ENCODE data around the gene HES1.

Gene HES1

DNA sequence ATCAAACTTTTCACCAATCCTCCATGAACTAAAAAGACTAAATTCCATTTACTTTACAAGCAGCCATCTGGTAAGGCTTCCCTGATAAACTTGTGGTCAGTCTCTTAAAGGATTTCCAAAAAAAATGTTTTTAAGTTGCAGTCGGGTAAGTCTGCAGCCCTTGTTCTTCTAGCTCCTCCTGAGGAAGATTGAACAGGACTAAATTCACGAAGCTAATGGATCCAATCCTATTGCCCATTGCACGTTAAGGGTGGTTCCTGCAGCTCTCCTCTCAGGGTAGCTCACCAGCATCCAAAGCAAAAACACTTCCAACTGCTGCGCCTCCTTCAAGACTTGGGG is 2.8 kb downstream of the HES1 start:
- no peaks in the 10 kb centered on the region for H3K36me3 ChIP-seq (ENCODE audit: insufficient read depth, low read length)
- H3K4me3 ChIP-seq (ENCODE audit: low read length): no peak overlapping the region
- peak overlapping the region; percentile 85 for H3K9ac ChIP-seq (ENCODE audit: low read depth, low read length)
- peaks cover 55% of the 10 kb centered on the region for H3K4me1 ChIP-seq (ENCODE audit: control insufficient read depth, insufficient read depth, low read length)
- H3K9me3 ChIP-seq (replicated peaks; ENCODE audit: low read length): no peaks in the 10 kb centered on the region
- peak overlapping the region; percentile 47 for H3K4me2 ChIP-seq (ENCODE audit: low read length)
- peaks cover 1% of the 10 kb centered on the region for H3K27me3 ChIP-seq (ENCODE audit: control insufficient read depth, insufficient read depth, low read length)

DNA sequence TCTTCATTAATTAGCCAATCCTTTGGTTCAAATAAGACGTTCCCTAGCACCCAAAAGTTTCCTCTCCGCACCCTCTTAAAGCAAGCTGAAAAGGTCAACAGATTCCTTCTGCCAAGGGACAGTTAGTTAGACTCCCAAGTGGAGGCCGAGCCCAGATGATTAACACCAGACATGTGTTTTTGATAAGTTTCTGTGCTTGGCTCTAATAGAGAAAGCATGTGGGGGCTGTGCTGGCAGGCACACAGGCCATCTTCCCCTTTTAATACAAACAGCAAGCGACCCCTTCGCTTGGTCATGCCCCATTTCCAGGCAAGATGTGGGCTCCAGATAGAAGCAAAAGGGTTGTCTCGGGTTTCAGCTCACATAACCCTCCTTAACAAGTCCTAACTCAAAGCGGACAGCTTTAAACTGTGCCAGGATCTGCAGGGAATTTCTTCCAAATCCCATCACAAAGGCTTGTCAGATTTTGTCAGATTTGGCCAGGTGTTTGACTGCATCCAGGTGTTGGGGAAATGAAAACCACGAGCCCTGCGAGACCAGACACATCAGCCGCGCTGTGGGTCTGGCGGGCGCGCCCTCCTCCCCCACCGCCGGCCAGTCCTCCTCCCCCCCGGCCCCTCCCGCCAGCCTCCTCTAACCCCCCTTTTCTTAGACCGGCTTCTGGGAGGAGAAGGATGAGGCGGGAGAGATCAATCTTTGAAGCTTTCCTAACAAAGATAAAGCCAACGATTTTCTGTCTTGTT is 3.3 kb downstream of the HES1 start:
- peak overlapping the region; percentile 47 for H3K4me2 ChIP-seq (ENCODE audit: low read length)
- no peak overlapping the region for H3K9ac ChIP-seq (ENCODE audit: low read depth, low read length)
- H3K27me3 ChIP-seq (ENCODE audit: control insufficient read depth, insufficient read depth, low read length): peaks cover 3% of the 10 kb centered on the region
- no peak overlapping the region for H3K4me3 ChIP-seq (ENCODE audit: low read length)
- H3K9me3 ChIP-seq (replicated peaks; ENCODE audit: low read length): no peaks in the 10 kb centered on the region
- H3K4me1 ChIP-seq (ENCODE audit: control insufficient read depth, insufficient read depth, low read length): peaks cover 54% of the 10 kb centered on the region
- no peaks in the 10 kb centered on the region for H3K36me3 ChIP-seq (ENCODE audit: insufficient read depth, low read length)

DNA sequence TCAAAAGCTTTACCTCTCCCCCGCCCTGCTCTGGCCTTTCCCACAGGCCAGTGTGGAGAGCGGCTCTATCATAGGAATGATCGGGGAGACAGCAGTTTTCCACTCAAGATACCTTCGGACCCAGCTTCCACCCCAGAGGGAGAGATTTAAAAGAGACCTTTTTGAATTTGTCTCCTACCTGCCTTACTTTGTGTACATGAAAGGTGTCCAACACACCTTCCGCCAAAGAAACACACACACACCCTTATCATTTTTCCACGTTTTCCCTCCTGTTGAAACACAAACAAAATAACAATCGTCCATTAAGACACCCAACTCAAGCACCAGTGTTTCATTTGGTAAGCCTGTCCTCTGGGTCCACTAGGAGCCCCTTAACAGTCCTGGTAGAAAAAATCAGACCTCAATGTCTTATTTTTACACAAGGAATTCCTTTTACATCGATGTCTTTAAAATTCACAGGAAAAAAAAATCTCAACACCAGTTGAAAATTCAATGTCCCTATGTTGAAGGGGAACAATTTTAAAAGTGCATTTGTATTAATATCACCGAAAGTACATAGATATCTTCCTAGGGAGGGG is 4.0 kb downstream of the HES1 start:
- no peak overlapping the region for H3K4me2 ChIP-seq (ENCODE audit: low read length)
- no peaks in the 10 kb centered on the region for H3K9me3 ChIP-seq (replicated peaks; ENCODE audit: low read length)
- H3K36me3 ChIP-seq (ENCODE audit: insufficient read depth, low read length): no peaks in the 10 kb centered on the region
- no peak overlapping the region for H3K9ac ChIP-seq (ENCODE audit: low read depth, low read length)
- peaks cover 54% of the 10 kb centered on the region for H3K4me1 ChIP-seq (ENCODE audit: control insufficient read depth, insufficient read depth, low read length)
- no peak overlapping the region for H3K4me3 ChIP-seq (ENCODE audit: low read length)
- peaks cover 3% of the 10 kb centered on the region for H3K27me3 ChIP-seq (ENCODE audit: control insufficient read depth, insufficient read depth, low read length)

DNA sequence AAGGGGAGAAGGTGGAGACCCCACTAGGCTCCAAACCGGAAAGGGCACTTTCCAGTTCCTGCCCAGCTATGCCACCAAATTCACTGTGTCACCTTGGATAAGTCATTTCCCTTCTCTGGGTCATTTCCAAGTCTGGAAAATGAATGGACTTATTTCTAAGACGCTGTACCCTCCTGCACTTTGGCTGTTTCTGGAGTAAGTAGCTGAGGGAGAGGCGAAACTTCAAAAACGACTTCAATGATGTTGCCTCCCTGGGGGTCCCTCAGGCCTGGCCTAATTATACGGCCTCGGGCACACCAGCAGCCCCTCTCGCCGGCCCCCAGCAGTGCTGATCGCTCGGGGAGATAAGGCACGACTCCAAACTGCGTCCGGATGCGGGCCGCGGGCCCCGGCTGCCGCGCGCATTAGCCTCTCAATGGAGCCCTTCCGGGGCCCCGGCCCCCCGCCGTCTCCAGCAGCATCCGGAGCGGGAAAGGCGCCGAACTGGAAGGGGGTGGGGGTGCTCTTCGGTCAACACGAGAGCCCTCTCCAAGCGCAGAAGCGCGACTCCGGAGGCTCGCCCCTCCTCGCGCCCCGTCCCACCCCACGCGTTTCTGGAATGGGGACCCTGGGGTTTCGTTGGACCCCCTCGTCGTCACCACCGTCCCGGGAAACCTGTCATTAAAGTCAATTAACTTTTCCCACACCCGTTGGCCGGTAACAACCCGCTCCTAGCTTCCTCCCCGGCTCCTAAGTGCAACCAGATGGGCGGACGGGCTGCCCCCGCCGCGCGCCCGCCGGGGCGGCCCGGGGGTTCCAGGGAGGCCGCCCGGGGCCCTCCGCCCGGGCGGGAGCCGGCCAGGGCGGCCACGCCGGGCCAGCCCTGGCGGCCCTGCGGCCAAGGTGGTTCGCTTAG is 4.8 kb downstream of the HES1 start:
- peaks cover 7% of the 10 kb centered on the region for H3K27me3 ChIP-seq (ENCODE audit: control insufficient read depth, insufficient read depth, low read length)

DNA sequence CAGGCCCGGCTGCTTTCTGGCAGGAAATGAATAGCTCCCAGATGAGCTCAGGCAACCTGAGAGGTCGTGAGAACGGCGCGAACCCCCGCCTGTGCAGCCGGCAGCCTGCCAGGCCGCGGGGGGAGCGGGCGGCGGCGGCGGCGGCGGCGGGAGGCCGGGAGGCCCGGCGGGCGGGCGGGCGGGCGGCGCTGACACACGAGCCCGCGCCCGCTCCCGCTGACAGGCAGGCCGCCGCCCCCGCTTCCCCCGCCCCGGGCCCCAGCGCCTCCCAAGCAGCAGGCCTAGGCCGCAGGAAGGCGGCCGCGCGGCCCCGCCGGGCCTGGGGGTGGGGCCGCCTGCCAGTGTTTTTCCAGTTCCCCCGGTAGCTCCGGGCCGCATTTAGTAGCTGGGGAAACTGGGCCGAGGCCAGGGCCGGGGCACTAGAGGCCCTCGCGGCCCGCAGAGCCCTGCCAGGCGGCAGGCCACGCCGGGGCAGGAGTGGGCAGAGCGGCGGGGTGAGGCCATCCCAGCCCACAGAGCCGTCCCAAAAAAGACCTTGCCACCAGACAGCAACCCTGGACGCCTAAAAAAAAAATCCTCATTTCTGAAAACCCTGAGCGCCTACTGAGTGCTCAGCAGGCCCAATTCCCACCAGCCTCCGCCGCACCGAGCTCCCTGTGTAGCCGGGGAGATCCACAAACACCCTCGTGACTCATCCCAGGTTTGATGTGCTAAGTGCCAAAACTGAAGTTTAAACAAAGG is 5.6 kb downstream of the HES1 start:
- H3K27me3 ChIP-seq (ENCODE audit: control insufficient read depth, insufficient read depth, low read length): peaks cover 11% of the 10 kb centered on the region
- peak overlapping the region; percentile 68 for H3K4me3 ChIP-seq (ENCODE audit: low read length)
- no peaks in the 10 kb centered on the region for H3K9me3 ChIP-seq (replicated peaks; ENCODE audit: low read length)
- H3K36me3 ChIP-seq (ENCODE audit: insufficient read depth, low read length): no peaks in the 10 kb centered on the region
- peak overlapping the region; percentile 96 for H3K9ac ChIP-seq (ENCODE audit: low read depth, low read length)
- H3K4me1 ChIP-seq (ENCODE audit: control insufficient read depth, insufficient read depth, low read length): peaks cover 42% of the 10 kb centered on the region
- H3K4me2 ChIP-seq (ENCODE audit: low read length): peak overlapping the region; percentile 86

More for the DNA sequence above, 4.8 kb downstream of the HES1 start:
- peaks cover 46% of the 10 kb centered on the region for H3K4me1 ChIP-seq (ENCODE audit: control insufficient read depth, insufficient read depth, low read length)
- H3K36me3 ChIP-seq (ENCODE audit: insufficient read depth, low read length): no peaks in the 10 kb centered on the region
- peak overlapping the region; percentile 83 for H3K4me2 ChIP-seq (ENCODE audit: low read length)
- H3K9me3 ChIP-seq (replicated peaks; ENCODE audit: low read length): no peaks in the 10 kb centered on the region
- peak overlapping the region; percentile 60 for H3K4me3 ChIP-seq (ENCODE audit: low read length)
- H3K9ac ChIP-seq (ENCODE audit: low read depth, low read length): peak overlapping the region; percentile 83

DNA sequence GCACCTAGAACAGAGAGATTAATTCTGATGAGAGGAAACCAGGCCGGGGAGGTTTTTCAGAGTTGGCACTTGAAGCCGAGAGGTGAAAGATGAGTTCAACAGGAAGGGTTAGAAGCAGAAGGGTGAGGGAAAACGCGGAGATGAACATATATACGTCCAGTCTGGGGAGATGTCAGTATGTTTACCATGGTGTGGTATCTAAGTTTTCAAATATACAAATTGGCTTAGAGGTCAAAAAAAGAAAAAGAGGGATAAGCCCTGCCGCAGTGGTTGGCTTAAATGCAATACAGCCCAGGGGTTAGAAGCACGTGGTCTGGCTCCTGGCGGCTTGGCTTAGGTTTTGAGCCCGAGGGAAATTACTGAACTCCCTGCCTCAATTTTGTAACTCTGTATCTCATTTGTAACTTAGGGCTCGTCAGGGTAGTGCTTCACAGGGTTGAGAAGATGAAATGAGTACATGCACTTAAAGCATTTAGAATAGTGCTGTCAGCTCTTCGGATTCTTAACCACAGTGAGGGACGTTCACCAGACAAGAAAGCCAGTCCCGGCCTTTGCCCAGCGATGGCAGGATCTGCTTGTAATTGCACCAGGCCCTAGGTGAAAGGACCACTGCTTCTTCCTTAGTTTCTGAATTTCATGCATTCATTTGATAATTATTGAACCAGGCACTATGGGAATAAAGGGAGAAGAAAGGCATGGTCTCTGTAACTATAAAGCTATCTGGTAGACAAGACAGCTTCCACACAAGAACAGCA is 6.4 kb downstream of the HES1 start:
- Histone ChIP-seq H3K36me3 (ENCODE audit: insufficient read depth, low read length) (no peaks in the 10 kb centered on the region), H3K9me3 (replicated peaks; ENCODE audit: low read length) (no peaks in the 10 kb centered on the region), H3K27me3 (ENCODE audit: control insufficient read depth, insufficient read depth, low read length) (peaks cover 17% of the 10 kb centered on the region), H3K4me3 (ENCODE audit: low read length) (peak overlapping the region; percentile 68), H3K9ac (ENCODE audit: low read depth, low read length) (peak overlapping the region; percentile 96), H3K4me2 (ENCODE audit: low read length) (peak overlapping the region; percentile 86), H3K4me1 (ENCODE audit: control insufficient read depth, insufficient read depth, low read length) (peaks cover 35% of the 10 kb centered on the region)

DNA sequence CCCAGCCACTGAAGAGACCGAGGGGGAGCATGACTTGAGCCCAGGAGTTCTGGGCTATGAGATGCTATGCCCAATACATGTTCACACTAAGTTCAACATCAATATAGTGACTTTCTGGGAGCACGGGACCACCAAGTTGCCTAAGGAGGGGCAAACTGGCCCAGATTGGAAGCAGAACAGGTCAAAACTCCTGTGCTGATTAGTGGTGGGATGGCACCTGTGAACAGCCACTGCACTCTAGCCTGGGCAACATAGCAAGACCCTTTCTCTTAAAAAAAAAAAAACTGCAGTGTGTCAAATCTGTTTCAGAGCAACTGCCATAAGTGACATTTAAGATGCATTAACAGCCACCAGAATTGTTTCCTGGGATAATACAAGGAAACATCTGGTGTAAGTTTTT is 9.8 kb downstream of the HES1 start:
- Histone ChIP-seq H3K9me3 (replicated peaks; ENCODE audit: low read length) (no peaks in the 10 kb centered on the region), H3K27me3 (ENCODE audit: control insufficient read depth, insufficient read depth, low read length) (peaks cover 24% of the 10 kb centered on the region), H3K9ac (ENCODE audit: low read depth, low read length) (no peak overlapping the region), H3K4me2 (ENCODE audit: low read length) (no peak overlapping the region), H3K4me3 (ENCODE audit: low read length) (no peak overlapping the region), H3K4me1 (ENCODE audit: control insufficient read depth, insufficient read depth, low read length) (peaks cover 12% of the 10 kb centered on the region), H3K36me3 (ENCODE audit: insufficient read depth, low read length) (no peaks in the 10 kb centered on the region)

DNA sequence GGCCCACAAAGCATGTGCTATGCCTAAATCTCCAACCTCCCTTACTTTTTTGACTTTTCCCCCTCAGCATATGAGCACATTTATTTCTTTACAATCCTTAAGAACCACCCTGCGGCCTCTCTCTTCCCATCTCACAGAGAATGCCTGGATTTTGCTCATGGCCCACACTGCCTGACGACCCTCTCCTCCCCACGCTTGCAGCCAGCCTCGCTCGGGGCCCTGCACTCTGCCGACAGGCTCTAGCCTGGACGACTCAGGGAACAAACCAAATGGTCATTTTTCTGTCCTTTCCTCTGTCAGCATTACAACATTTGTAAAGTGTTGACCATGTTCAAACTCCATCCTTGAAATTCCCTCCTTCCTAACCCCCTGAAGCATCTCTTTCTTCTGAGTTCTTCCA is 11.7 kb downstream of the HES1 start:
- Histone ChIP-seq H3K4me3 (ENCODE audit: low read length) (no peak overlapping the region), H3K9ac (ENCODE audit: low read depth, low read length) (no peak overlapping the region), H3K4me2 (ENCODE audit: low read length) (no peak overlapping the region), H3K4me1 (ENCODE audit: control insufficient read depth, insufficient read depth, low read length) (no peaks in the 10 kb centered on the region), H3K36me3 (ENCODE audit: insufficient read depth, low read length) (no peaks in the 10 kb centered on the region), H3K27me3 (ENCODE audit: control insufficient read depth, insufficient read depth, low read length) (peaks cover 27% of the 10 kb centered on the region), H3K9me3 (replicated peaks; ENCODE audit: low read length) (no peaks in the 10 kb centered on the region)

DNA sequence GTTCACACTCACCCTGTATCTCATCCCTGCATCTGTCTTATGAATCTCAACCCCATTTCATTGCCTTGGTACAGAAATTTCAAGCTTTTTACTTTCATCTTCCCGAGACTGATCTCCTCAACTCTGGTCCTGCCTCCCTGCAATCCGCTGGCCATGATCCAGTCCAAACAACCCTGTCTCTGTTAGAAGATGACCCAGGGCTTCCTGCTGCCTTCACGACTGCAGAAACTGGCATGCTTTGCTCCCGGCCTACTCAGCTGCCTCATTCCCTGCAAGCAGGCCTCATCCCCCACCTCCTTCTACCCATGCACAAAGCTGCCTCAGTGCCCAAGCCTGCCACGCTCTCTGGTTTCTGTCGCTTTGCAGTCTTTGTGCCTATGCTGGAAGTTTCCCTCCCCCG is 12.4 kb downstream of the HES1 start:
- Histone ChIP-seq H3K36me3 (ENCODE audit: insufficient read depth, low read length) (no peaks in the 10 kb centered on the region), H3K4me1 (ENCODE audit: control insufficient read depth, insufficient read depth, low read length) (no peaks in the 10 kb centered on the region), H3K9me3 (replicated peaks; ENCODE audit: low read length) (no peaks in the 10 kb centered on the region), H3K9ac (ENCODE audit: low read depth, low read length) (no peak overlapping the region), H3K4me2 (ENCODE audit: low read length) (no peak overlapping the region), H3K4me3 (ENCODE audit: low read length) (no peak overlapping the region), H3K27me3 (ENCODE audit: control insufficient read depth, insufficient read depth, low read length) (peaks cover 30% of the 10 kb centered on the region)

DNA sequence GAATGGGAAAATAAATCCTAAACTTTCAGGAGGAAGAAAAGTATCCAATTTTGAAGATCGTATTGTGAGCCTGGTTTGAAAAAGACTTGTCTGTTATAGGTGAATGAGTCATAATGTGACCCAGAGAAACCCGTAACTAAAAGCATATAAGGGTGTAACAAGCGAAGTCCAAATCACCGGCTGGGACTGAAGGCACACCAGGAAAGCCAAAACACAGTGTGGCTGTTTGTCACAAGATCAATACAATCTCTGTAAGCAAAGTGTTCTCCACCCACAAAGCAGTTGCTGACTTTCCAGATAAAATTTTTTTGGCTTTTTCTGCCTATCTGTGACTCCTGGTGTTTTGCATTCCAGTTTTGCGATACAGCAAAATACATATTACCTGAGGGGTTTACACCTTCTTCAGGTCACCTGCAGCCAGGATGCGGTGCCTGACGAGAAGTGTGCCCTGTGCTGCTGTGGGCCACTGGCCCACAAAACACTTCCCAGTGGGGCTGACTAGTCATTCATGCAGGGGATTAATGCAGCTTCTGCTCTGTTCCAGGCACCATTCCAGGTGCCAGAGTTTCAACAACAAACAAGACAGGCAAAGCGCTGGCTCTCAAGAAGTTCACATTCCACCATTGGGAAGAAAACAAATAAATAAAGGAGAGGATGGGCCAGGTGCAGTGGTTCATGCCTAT is 14.4 kb downstream of the HES1 start:
- H3K36me3 ChIP-seq (ENCODE audit: insufficient read depth, low read length): no peaks in the 10 kb centered on the region
- peaks cover 43% of the 10 kb centered on the region for H3K27me3 ChIP-seq (ENCODE audit: control insufficient read depth, insufficient read depth, low read length)
- no peak overlapping the region for H3K9ac ChIP-seq (ENCODE audit: low read depth, low read length)
- H3K9me3 ChIP-seq (replicated peaks; ENCODE audit: low read length): peaks cover 4% of the 10 kb centered on the region
- no peaks in the 10 kb centered on the region for H3K4me1 ChIP-seq (ENCODE audit: control insufficient read depth, insufficient read depth, low read length)
- H3K4me3 ChIP-seq (ENCODE audit: low read length): no peak overlapping the region
- H3K4me2 ChIP-seq (ENCODE audit: low read length): no peak overlapping the region

Data from skeletal muscle satellite cell (primary cell).